GM23338 (cell line): ENCODE results near the gene ADAMTS7. TPM values are rescaled to one million over a fixed set of nuclear protein-coding genes. Genes with fewer than 3 reads are reported as not detected.
"Not testable (repeated sequence)": the region's sequence is repeated elsewhere in the genome, so short reads cannot be mapped to it uniquely, and the experiment has no call there.

Source experiments
- ATAC-seq: fragments of 200-7000 bp; cut with Tn5 transposase; 3 replicates; pipeline ENCODE4 v1.9.1; 2020
- DNase-seq: peaks from one replicate; pipeline ENCODE4 v3.0.0-alpha.2; 2015; ENCODE audit warnings: low spot score
- H2AFZ ChIP-seq: fragments of 200-600 bp; sonication (generic); 2 replicates; pipeline ENCODE4 v1.8.0; 2016; ENCODE audit warnings: antibody characterized with exemption, mild to moderate bottlenecking, moderate library complexity
- H3F3A ChIP-seq: fragments of 200-600 bp; sonication (generic); replicated peaks from 2 replicates; pipeline ENCODE4 v1.8.0; 2017; ENCODE audit warnings: antibody characterized with exemption, mixed run types, low read depth
- H3K27ac ChIP-seq: fragments of 200-600 bp; sonication (generic); 2 replicates; pipeline ENCODE4 v1.6.1; 2016; ENCODE audit warnings: low read depth
- H3K27me3 ChIP-seq: fragments of 200-600 bp; sonication (generic); 2 replicates; pipeline ENCODE4 v1.8.0; 2016; ENCODE audit warnings: mild to moderate bottlenecking, mixed run types, moderate library complexity; ENCODE audit not compliant: insufficient read depth
- H3K36me3 ChIP-seq: fragments of 200-600 bp; sonication (generic); 2 replicates; pipeline ENCODE4 v1.8.0; 2016; ENCODE audit warnings: mild to moderate bottlenecking; ENCODE audit not compliant: insufficient read depth
- H3K4me1 ChIP-seq: fragments of 200-600 bp; sonication (generic); 2 replicates; pipeline ENCODE4 v1.8.0; 2016; ENCODE audit warnings: mild to moderate bottlenecking, moderate library complexity; ENCODE audit not compliant: insufficient read depth
- H3K4me2 ChIP-seq: fragments of 200-600 bp; sonication (generic); 2 replicates; pipeline ENCODE4 v1.7.1; 2017; ENCODE audit warnings: mixed run types
- H3K4me3 ChIP-seq: fragments of 200-600 bp; sonication (generic); 2 replicates; pipeline ENCODE4 v1.6.1; 2016; ENCODE audit warnings: mixed run types
- H3K79me2 ChIP-seq: fragments of 200-600 bp; sonication (generic); replicated peaks from 2 replicates; pipeline ENCODE4 v1.8.0; 2017; ENCODE audit warnings: mild to moderate bottlenecking; ENCODE audit not compliant: insufficient read depth
- H3K9me2 ChIP-seq: fragments of 200-600 bp; sonication (generic); 2 replicates; pipeline ENCODE4 v1.8.0; 2017; ENCODE audit not compliant: insufficient read depth
- H4K20me1 ChIP-seq: fragments of 200-600 bp; sonication (generic); replicated peaks from 2 replicates; pipeline ENCODE4 v1.8.0; 2017; ENCODE audit warnings: mild to moderate bottlenecking; ENCODE audit not compliant: insufficient read depth
- H3K27ac Mint-ChIP-seq: 2 replicates; pipeline ENCODE4 v1.8.0; 2020; ENCODE audit warnings: inconsistent platforms, mild to moderate bottlenecking, moderate library complexity, mixed read lengths
- H3K27me3 Mint-ChIP-seq: 3 replicates; pipeline ENCODE4 v1.8.0; 2022; ENCODE audit warnings: low read depth, mild to moderate bottlenecking, moderate library complexity, mixed read lengths, inconsistent platforms; ENCODE audit not compliant: insufficient read depth, poor library complexity
- H3K36me3 Mint-ChIP-seq: 3 replicates; pipeline ENCODE4 v1.8.0; 2021; ENCODE audit warnings: low read depth, mild to moderate bottlenecking, inconsistent platforms, moderate library complexity, mixed read lengths
- H3K4me1 Mint-ChIP-seq: 3 replicates; pipeline ENCODE4 v1.8.0; 2020; ENCODE audit warnings: mild to moderate bottlenecking, inconsistent platforms, mixed read lengths
- H3K4me3 Mint-ChIP-seq: 3 replicates; pipeline ENCODE4 v1.8.0; 2021; ENCODE audit warnings: moderate library complexity, mild to moderate bottlenecking, inconsistent platforms, mixed read lengths
- H3K9me3 Mint-ChIP-seq: 3 replicates; pipeline ENCODE4 v1.8.0; 2020; ENCODE audit warnings: moderate library complexity, mild to moderate bottlenecking, inconsistent platforms, mixed read lengths
- REST ChIP-seq: IDR thresholded peaks from one replicate; pipeline ENCODE4 v1.6.1; 2018; ENCODE audit warnings: antibody characterized with exemption; ENCODE audit not compliant: unreplicated experiment
- polyA plus RNA-seq: library from polyadenylated mRNA; unstranded; fragments of >200 nt; fragmentation: Nextera tagmentation; extraction: Ambion mirVana; gene quantifications from 2 replicates; pipeline ENCODE4 v1.2.1, GENCODE V29; 2016
- total RNA-seq: library from RNA; depleted of rRNA; stranded (reverse); fragments of >200 nt; shearing (Covaris generic); gene quantifications from 2 replicates; pipeline ENCODE4 v1.2.3, GENCODE V29; 2014

Gene ADAMTS7
- total and polyA plus RNA-seq, 2 experiments from 2014 or later: 11.6 to 52.7 TPM

DNA sequence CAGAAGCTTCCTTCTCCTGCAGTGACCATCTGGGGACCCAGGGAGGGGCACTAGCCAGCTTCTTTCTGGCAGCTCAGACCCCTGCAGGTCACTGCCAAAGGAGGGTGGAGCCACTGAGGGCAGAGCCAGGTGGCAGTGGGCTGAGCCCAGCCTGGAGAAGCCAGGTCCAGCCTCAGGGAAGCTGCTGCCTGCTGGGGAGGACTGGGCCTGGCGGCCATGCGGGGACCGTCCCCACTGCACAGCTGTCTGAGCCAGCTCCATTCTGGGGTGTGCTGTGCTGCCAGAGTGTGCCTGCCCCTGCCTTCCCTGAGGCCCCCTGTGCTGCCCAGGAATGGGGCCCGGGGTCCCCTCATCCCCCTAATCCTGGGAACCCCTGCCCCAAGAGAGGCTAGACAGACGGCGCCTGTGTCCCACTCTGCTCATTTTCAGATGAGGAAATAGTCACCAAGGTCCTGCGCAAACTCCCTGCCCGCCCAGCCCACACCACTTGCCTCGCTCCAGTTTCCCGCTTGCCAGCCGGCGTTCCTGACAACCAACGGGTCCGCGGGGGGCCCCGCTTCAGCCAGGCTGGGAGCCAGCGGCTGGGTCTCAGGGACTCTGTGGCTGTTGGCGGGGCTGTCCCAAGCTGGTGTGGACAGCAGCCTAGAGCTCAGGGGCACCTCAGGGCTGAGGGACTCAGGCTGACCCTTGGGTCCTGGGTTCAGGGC, 46.0 kb downstream of the ADAMTS7 start:
- not testable (repeated sequence) for H4K20me1 ChIP-seq, DNase-seq, H3K4me3 ChIP-seq, H2AFZ ChIP-seq, H3K9me3 Mint-ChIP-seq, H3K27ac Mint-ChIP-seq, H3K4me1 ChIP-seq, H3K4me2 ChIP-seq, H3K27me3 ChIP-seq, H3K4me3 Mint-ChIP-seq, H3K79me2 ChIP-seq, H3K36me3 ChIP-seq, H3K36me3 Mint-ChIP-seq, H3K9me2 ChIP-seq, H3K27ac ChIP-seq, H3F3A ChIP-seq, ATAC-seq
- Mint-ChIP-seq H3K27me3 (peaks cover 11% of the 10 kb centered on the region), H3K4me1 (peaks cover 17% of the 10 kb centered on the region)

DNA sequence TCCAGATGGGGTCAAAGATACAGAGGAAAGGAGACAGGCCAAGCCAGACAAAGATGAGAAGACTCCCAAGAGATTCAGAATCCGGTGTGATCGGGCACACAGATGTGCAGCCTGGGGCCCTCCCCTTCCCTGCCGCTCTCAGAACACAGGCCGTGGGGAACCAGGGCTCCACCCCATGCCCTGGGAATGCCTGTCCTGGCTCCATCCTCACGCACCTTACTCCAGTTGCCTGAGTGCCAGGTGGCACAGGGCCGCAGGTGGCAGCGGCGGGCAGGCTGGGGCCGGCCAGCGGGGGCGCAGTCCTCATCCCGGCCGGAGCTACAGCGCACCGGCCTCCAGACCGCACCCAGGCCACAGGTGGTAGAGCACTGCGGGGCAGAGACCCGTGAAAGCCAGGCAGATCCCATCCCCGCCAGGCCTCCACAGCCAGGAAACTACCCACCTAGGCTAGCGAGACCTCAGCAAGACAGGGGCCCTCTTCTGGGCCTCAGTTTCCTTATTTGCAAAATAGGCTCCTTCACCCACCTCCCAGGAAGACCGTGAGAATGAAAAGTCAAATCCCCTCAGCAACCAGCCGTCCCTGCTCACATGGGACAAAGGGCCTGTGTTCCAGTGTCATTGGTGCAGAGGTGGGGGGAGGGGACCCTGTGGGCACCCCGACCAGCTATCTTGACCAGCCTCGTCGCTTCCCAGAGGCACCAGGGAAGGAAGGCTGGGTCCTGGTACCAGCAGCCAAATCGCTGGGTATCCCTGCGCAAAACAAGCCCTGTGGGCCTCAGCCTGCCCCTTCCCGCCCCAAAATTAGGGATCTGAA, 46.7 kb downstream of the ADAMTS7 start:
- not testable (repeated sequence) for H4K20me1 ChIP-seq, H3K27me3 ChIP-seq, H3K4me3 ChIP-seq, DNase-seq, H3K4me2 ChIP-seq, H3K36me3 Mint-ChIP-seq, H3K27ac ChIP-seq, H2AFZ ChIP-seq, H3K79me2 ChIP-seq, H3K27ac Mint-ChIP-seq, H3K4me1 ChIP-seq, H3K9me3 Mint-ChIP-seq, H3K9me2 ChIP-seq, H3K4me3 Mint-ChIP-seq, H3K36me3 ChIP-seq, H3F3A ChIP-seq
- ATAC-seq: peak; percentile 5
- Mint-ChIP-seq H3K4me1 (peaks cover 17% of the 10 kb centered on the region), H3K27me3 (peaks cover 11% of the 10 kb centered on the region)

- Histone ChIP-seq H3K4me1 (peaks cover 5% of the 10 kb centered on the region; the same call in 1 of the 2 replicates), H3F3A (no peaks in the 10 kb centered on the region), H3K79me2 (no peaks in the 10 kb centered on the region), H3K9me2 (no peaks in the 10 kb centered on the region), H3K27ac (no peak overlapping the region), H4K20me1 (no peaks in the 10 kb centered on the region), H3K36me3 (no peaks in the 10 kb centered on the region), H3K4me3 (no peak overlapping the region), H2AFZ (no peak overlapping the region), H3K27me3 (no peaks in the 10 kb centered on the region), H3K4me2 (no peak overlapping the region)
- Mint-ChIP-seq H3K4me1 (peaks cover 13% of the 10 kb centered on the region), H3K36me3 (no peaks in the 10 kb centered on the region), H3K9me3 (no peaks in the 10 kb centered on the region), H3K27me3 (peaks cover 12% of the 10 kb centered on the region), H3K4me3 (no peak overlapping the region), H3K27ac (no peak overlapping the region)
- no peak for TF ChIP-seq REST
- ATAC-seq (no peak), DNase-seq (no peak)
Measured at GRCh38 chr15:78763796-78764241, 47.4 kb downstream of the ADAMTS7 start.
